Adrenal gland (tissue), 12 donors: ENCODE data around the gene EIF2AK3. TPM values are rescaled to one million over a fixed set of nuclear protein-coding genes. Genes with fewer than 3 reads are reported as not detected.
A peak's percentile ranks its signal among the peaks of the same experiment; 100 is the strongest.

Experiments
- DNase-seq, 7 donors: peaks; one replicate each; pipeline ENCODE4 v3.0.0-alpha.2; 2019 to 2020
- H3K27ac ChIP-seq, 5 donors: fragments of 200-600 bp; sonication (generic) in 4 of 5; 1 replicate in 3 of 5; 2 replicates in 2 of 5; pipeline versions ENCODE4 v1.5.1 to v1.8.0; 2016 to 2020; ENCODE audit warnings: mild to moderate bottlenecking in 1 of 5
- H3K27me3 ChIP-seq: fragments of 200-600 bp; 2 replicates; pipeline ENCODE4 v1.8.0; 2021
- H3K36me3 ChIP-seq, 2 donors: fragments of 200-600 bp; replicated peaks in 1 of 2; 1 replicate in 1 of 2; 2 replicates in 1 of 2; pipeline versions ENCODE4 v1.5.1 to v1.8.0; 2018 to 2022
- H3K4me1 ChIP-seq, 2 donors: fragments of 200-600 bp; replicated peaks in 1 of 2; 1 replicate in 1 of 2; 2 replicates in 1 of 2; pipeline versions ENCODE4 v1.5.1 to v1.8.0; 2018 to 2021
- H3K4me3 ChIP-seq, 4 donors: fragments of 200-600 bp; sonication (generic) in 3 of 4; one replicate each; pipeline ENCODE4 v1.5.1; 2016 to 2018
- H3K9me3 ChIP-seq, 3 donors: fragments of 200-600 bp; sonication (generic) in 1 of 3; replicated peaks in 1 of 3; 1 replicate in 2 of 3; 2 replicates in 1 of 3; pipeline versions ENCODE4 v1.5.1 to v1.8.0; 2016 to 2021
- POLR2A ChIP-seq, 2 donors: fragments of 450-650 bp; IDR thresholded peaks; one replicate each; pipeline ENCODE4 v1.6.1; 2017; ENCODE audit warnings: antibody characterized with exemption in 2 of 2, mild to moderate bottlenecking in 2 of 2, moderate library complexity in 1 of 2
- WGBS, 4 donors: extraction: QIAGEN DNeasy Blood & Tissue Kit in 2 of 4; methylation state at CpG; one replicate each; pipeline versions ENCODE4 v1.1.5 to v1.1.7; 2013 to 2017; 5-methylcytosine and 5-hydroxymethylcytosine counted together
- intact Hi-C, 2 donors: fragments of 100-400 bp; cut with DNase I; formaldehyde crosslinking; loops; one replicate each; pipeline versions ENCODE4 v1.14.1 to v1.15.0; 2022 to 2023
- polyA plus RNA-seq, 3 donors: library from polyadenylated mRNA; stranded (reverse); fragments of 200-250 nt in 2 of 3; fragments of 350-450 nt in 1 of 3; fragmentation: Illumina TruSeq in 1 of 3; extraction: RNeasy Lipid Tissue Mini Kit (QIAGEN cat#74804) in 1 of 3; gene quantifications; one replicate each; pipeline ENCODE4 v1.2.3, GENCODE V29; 2013 to 2014
- total RNA-seq, 9 donors: library from RNA; depleted of rRNA in 4 of 9; stranded (reverse); fragments of >200 nt in 4 of 9; fragments of 120-200 nt in 1 of 9; fragmentation: NEBNext Ultra II Directional in 1 of 9; extraction: Animal tissue kit (Norgen Biotek cat#: 25700) in 1 of 9; gene quantifications; one replicate each; pipeline versions ENCODE4 v1.1.0 to v1.2.4, GENCODE V29; 2013 to 2023
- TF ChIP-seq, protein P1 (sequence below), 6 experiments: fragments of 450-650 bp in 4 of 6; fragments of 200-600 bp in 2 of 6; sonication (generic) in 1 of 6; IDR thresholded peaks; 1 replicate in 5 of 6; 2 replicates in 1 of 6; pipeline versions ENCODE4 v1.5.1 to v1.8.0; 2016 to 2021; ENCODE audit warnings: antibody characterized with exemption in 6 of 6, mild to moderate bottlenecking in 2 of 6, moderate library complexity in 1 of 6
- donor health status: healthy with polysubstance abuse.
- donor health status: Bipolar disorder and iron deficiency.
- donor health status: DM: yes; HTN: yes; CAD: no.
- donor health status: DM: no; HTN: no; CAD: no.
- donor health status: DM: no; HTN: no; CAD: no.
- donor health status: DM: yes; HTN: yes; CAD: no.

EIF2AK3 gene
- total and polyA plus RNA-seq, 12 donors: 3.6 to 89.6 (median 21.3) TPM

DNA sequence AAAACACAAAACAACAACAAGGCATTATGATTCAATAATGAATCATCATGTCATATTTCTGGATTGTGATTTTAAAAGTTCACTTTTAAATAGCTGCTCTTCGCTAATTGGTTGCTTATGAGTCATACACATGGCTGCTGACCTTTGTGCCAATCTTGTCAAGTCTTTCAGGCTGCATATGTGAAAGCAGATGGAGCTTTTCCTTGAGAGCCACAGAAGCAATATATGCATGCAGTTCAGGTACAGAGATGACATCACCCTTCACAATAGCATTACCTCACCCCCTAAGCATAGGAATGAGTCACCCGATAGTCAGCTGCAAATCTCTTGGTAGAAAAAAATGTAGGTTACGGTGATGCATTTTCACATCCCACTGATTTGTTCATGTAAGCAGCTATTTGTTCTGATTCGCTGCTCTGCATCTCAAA, 27.2 kb downstream of the EIF2AK3 start:
- peak overlapping the region in 4 of 5 donors; percentile 0 to 71 (median 56) for H3K27ac ChIP-seq
- H3K4me1 ChIP-seq: peaks cover 23 to 47% of the 10 kb centered on the region in 2 donors
- 22 to 35% (median 26%) methylated on average over 4 of the region's 4 CpGs for WGBS, 4 donors
- peak; percentile 31 to 73 (median 59) for DNase-seq
- H3K36me3 ChIP-seq: no peaks in the 10 kb centered on the region
- intact Hi-C loops: no loop called here
- peak in 1 of 2 donors; percentile 24 for TF ChIP-seq POLR2A (IDR thresholded peaks at IDR 0.05)
- TF ChIP-seq, protein P1, sequence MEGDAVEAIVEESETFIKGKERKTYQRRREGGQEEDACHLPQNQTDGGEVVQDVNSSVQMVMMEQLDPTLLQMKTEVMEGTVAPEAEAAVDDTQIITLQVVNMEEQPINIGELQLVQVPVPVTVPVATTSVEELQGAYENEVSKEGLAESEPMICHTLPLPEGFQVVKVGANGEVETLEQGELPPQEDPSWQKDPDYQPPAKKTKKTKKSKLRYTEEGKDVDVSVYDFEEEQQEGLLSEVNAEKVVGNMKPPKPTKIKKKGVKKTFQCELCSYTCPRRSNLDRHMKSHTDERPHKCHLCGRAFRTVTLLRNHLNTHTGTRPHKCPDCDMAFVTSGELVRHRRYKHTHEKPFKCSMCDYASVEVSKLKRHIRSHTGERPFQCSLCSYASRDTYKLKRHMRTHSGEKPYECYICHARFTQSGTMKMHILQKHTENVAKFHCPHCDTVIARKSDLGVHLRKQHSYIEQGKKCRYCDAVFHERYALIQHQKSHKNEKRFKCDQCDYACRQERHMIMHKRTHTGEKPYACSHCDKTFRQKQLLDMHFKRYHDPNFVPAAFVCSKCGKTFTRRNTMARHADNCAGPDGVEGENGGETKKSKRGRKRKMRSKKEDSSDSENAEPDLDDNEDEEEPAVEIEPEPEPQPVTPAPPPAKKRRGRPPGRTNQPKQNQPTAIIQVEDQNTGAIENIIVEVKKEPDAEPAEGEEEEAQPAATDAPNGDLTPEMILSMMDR (IDR thresholded peaks at IDR 0.05): no peak
- no peaks in the 10 kb centered on the region for H3K9me3 ChIP-seq
- H3K4me3 ChIP-seq: no peak overlapping the region
- H3K27me3 ChIP-seq: no peaks in the 10 kb centered on the region

DNA sequence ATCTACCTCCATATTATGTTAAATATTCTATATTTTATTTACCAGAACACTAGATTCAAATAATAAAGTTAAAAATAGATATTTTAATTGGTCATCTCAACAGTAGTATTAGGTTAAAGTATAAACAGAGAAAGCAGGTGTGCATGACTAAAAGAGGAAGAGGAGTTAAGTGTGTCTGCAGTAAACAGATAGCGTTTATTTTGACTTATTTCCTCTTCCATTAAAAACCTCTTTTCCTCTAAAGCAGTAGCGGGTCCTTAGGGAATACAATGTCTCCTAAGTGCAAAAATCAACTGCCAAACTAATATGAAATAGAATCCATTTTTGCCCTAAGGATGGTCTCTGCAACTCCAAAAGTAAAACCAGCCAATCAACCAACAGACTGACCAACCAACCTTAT, 27.7 kb downstream of the EIF2AK3 start:
- Histone ChIP-seq H3K4me1 (peaks cover 23 to 47% of the 10 kb centered on the region in 2 donors), H3K4me3 (no peak overlapping the region), H3K36me3 (no peaks in the 10 kb centered on the region), H3K27me3 (no peaks in the 10 kb centered on the region), H3K9me3 (no peaks in the 10 kb centered on the region), H3K27ac (peak overlapping the region in 3 of 5 donors; percentile 51 to 71 (median 62))
- WGBS, 4 donors: 58 to 85% (median 70%) methylated on average over 2 of the region's 2 CpGs
- intact Hi-C loops: no loop called here
- TF ChIP-seq POLR2A (IDR thresholded peaks at IDR 0.05): no peak
- TF ChIP-seq, protein P1 (IDR thresholded peaks at IDR 0.05): no peak
- no peak for DNase-seq

DNA sequence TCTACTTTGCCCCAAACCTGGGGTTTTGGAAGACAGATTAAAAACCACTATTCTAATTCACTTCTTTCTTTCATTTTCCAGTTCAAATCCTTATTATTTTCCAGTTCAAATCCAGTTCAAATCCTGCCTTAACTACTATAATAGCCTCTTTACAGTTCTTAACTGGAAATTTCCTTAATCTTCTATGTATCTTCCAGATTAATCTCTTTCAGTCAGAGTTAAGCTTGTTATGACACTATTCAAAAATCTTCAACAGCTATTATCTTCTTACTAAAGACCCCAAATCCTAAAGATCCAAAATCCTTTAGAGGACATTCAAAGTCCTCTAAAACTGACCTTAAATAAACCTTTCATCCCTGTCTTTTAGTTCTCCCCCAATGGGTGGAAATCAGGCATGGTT, 30.1 kb downstream of the EIF2AK3 start:
- no peak for DNase-seq
- Histone ChIP-seq H3K27ac (no peak overlapping the region), H3K36me3 (peaks cover 0 to 13% of the 10 kb centered on the region in 2 donors), H3K4me1 (peaks cover 14 to 38% of the 10 kb centered on the region in 2 donors), H3K9me3 (no peaks in the 10 kb centered on the region), H3K4me3 (no peak overlapping the region), H3K27me3 (no peaks in the 10 kb centered on the region)
- intact Hi-C loops: no loop called here
- TF ChIP-seq, protein P1 (IDR thresholded peaks at IDR 0.05): no peak
- TF ChIP-seq POLR2A (IDR thresholded peaks at IDR 0.05): no peak

- WGBS, 4 donors: 87 to 94% (median 90%) methylated on average over 8 of the region's 8 CpGs
- H3K9me3 ChIP-seq: no peaks in the 10 kb centered on the region
- no peaks in the 10 kb centered on the region for H3K27me3 ChIP-seq
- H3K36me3 ChIP-seq: peaks cover 0 to 13% of the 10 kb centered on the region in 2 donors
- DNase-seq: no peak
- no peak overlapping the region for H3K27ac ChIP-seq
- no peak for TF ChIP-seq POLR2A (IDR thresholded peaks at IDR 0.05)
- TF ChIP-seq, protein P1 (IDR thresholded peaks at IDR 0.05): no peak
- peaks cover 14 to 32% of the 10 kb centered on the region in 2 donors for H3K4me1 ChIP-seq
- H3K4me3 ChIP-seq: no peak overlapping the region
- intact Hi-C loops: no loop called here
Observed at GRCh38 chr2:88596141-88596830, 31.0 kb downstream of the EIF2AK3 start.
